Keratinocyte (primary cell): ENCODE measurements around the gene FRMPD2. TPM values are rescaled to one million over a fixed set of nuclear protein-coding genes. Genes with fewer than 3 reads are reported as not detected.
"Not testable (repeated sequence)": the region's sequence is repeated elsewhere in the genome, so short reads cannot be mapped to it uniquely, and the experiment has no call there.

Experiments
- DNase-seq: peaks from one replicate; pipeline ENCODE4 v3.0.0-alpha.2; 2011; ENCODE audit warnings: low read depth, missing footprints, low spot score
- FAIRE-seq: peaks from 2 replicates; lab custom pipeline; 2011; peaks lifted over from hg19 to GRCh38; lab: Jason Lieb, UNC
- H2AFZ ChIP-seq: 2 replicates; pipeline ENCODE4 v1.6.0; 2012; ENCODE audit warnings: low read length, control low read depth, inconsistent platforms; ENCODE audit not compliant: control insufficient read depth
- H3K27ac ChIP-seq: 2 replicates; pipeline ENCODE4 v1.5.1; 2011; ENCODE audit warnings: low read length; ENCODE audit not compliant: control insufficient read depth, insufficient read depth
- H3K27me3 ChIP-seq: 3 replicates; pipeline ENCODE4 v1.6.0; 2011; ENCODE audit warnings: low read length; ENCODE audit not compliant: control insufficient read depth, insufficient read depth; ENCODE audit errors: extremely low read depth
- H3K36me3 ChIP-seq, 2 experiments: 2 replicates in 1 of 2; 3 replicates in 1 of 2; pipeline ENCODE4 v1.5.1; 2011; ENCODE audit warnings: low read length in 2 of 2, mild to moderate bottlenecking in 1 of 2; ENCODE audit not compliant: control insufficient read depth in 2 of 2, insufficient read depth in 2 of 2; ENCODE audit errors: extremely low read depth in 1 of 2
- H3K4me1 ChIP-seq: 3 replicates; pipeline ENCODE4 v1.5.1; 2011; ENCODE audit warnings: low read length; ENCODE audit not compliant: control insufficient read depth, insufficient read depth; ENCODE audit errors: extremely low read depth
- H3K4me2 ChIP-seq: 3 replicates; pipeline ENCODE4 v1.6.0; 2011; ENCODE audit warnings: low read depth, low read length; ENCODE audit not compliant: control insufficient read depth, insufficient read depth; ENCODE audit errors: extremely low read depth
- H3K4me3 ChIP-seq, 3 experiments: fragments of 200-600 bp in 1 of 3; sonication (generic) in 1 of 3; 2 replicates in 2 of 3; 3 replicates in 1 of 3; pipeline ENCODE4 v1.5.1; 2011 to 2016; ENCODE audit warnings: low read length in 3 of 3, mild to moderate bottlenecking in 3 of 3, control low read depth in 2 of 3, inconsistent platforms in 1 of 3, low read depth in 1 of 3, mixed read lengths in 1 of 3, mixed run types in 1 of 3, moderate library complexity in 1 of 3; ENCODE audit not compliant: control insufficient read depth in 2 of 3, insufficient read depth in 2 of 3; ENCODE audit errors: extremely low read depth in 1 of 3
- H3K79me2 ChIP-seq: 2 replicates; pipeline ENCODE4 v1.6.0; 2012; ENCODE audit warnings: low read length; ENCODE audit not compliant: control insufficient read depth, insufficient read depth
- H3K9ac ChIP-seq: 3 replicates; pipeline ENCODE4 v1.6.0; 2011; ENCODE audit warnings: low read length; ENCODE audit not compliant: control insufficient read depth, insufficient read depth; ENCODE audit errors: extremely low read depth
- H3K9me1 ChIP-seq: 3 replicates; pipeline ENCODE4 v1.6.0; 2011; ENCODE audit warnings: low read length; ENCODE audit not compliant: control insufficient read depth, insufficient read depth; ENCODE audit errors: extremely low read depth
- H3K9me3 ChIP-seq: 2 replicates; pipeline ENCODE4 v1.5.1; 2012; ENCODE audit warnings: low read depth, low read length; ENCODE audit not compliant: control insufficient read depth
- H4K20me1 ChIP-seq: 3 replicates; pipeline ENCODE4 v1.6.0; 2011; ENCODE audit warnings: low read length; ENCODE audit not compliant: control insufficient read depth, insufficient read depth; ENCODE audit errors: extremely low read depth
- dilution Hi-C: fragments of 300-500 bp; cut with MboI; formaldehyde crosslinking; loops from one replicate; pipeline ENCODE4 v1.7.0; 2020; ENCODE audit warnings: low sequenced_read_pairs; ENCODE audit not compliant: extremely low pct_ligation_motif_present
- polyA plus RNA-seq, 5 experiments: library from polyadenylated mRNA; depleted of rRNA in 3 of 5; stranded (reverse) in 3 of 5; stranded (forward) in 1 of 5; unstranded in 1 of 5; fragments of >200 nt; gene quantifications; 1 replicate in 1 of 5; 2 replicates in 3 of 5; 3 replicates in 1 of 5; pipeline versions ENCODE4 v1.2.1 to v1.2.3, GENCODE V29; 2011 to 2012; ENCODE audit warnings: missing spikeins in 2 of 5, low read depth in 1 of 5, low replicate concordance in 1 of 5

FRMPD2 gene
- polyA plus RNA-seq, 1 donor (not counting 4 experiments of a cell fraction or from before 2014, with no cell fraction given) = not detected

- H3K9ac ChIP-seq, H3K27me3 ChIP-seq, H3K4me2 ChIP-seq, H3K27ac ChIP-seq, H3K36me3 ChIP-seq, H3K9me3 ChIP-seq, FAIRE-seq, H4K20me1 ChIP-seq, H3K79me2 ChIP-seq, H3K4me1 ChIP-seq, H3K9me1 ChIP-seq, DNase-seq, H2AFZ ChIP-seq, dilution Hi-C loops, H3K4me3 ChIP-seq: not testable (repeated sequence)
These were observed 113.8 kb downstream of the FRMPD2 start for GRCh38 chr10:48160670-48161069.

GRCh38 chr10:48160163-48160562, 114.3 kb downstream of the FRMPD2 start:
- DNase-seq, H3K27ac ChIP-seq, dilution Hi-C loops, FAIRE-seq, H3K9me1 ChIP-seq, H3K9ac ChIP-seq, H3K4me2 ChIP-seq, H3K4me1 ChIP-seq, H3K27me3 ChIP-seq, H3K79me2 ChIP-seq, H3K9me3 ChIP-seq, H3K4me3 ChIP-seq, H2AFZ ChIP-seq, H4K20me1 ChIP-seq, H3K36me3 ChIP-seq: not testable (repeated sequence)

GRCh38 chr10:48154211-48155140, 120.0 kb downstream of the FRMPD2 start:
- H3K79me2 ChIP-seq, H2AFZ ChIP-seq, H3K9me1 ChIP-seq, H3K36me3 ChIP-seq, dilution Hi-C loops, H3K27me3 ChIP-seq, H3K27ac ChIP-seq, H3K4me3 ChIP-seq, FAIRE-seq, H3K9me3 ChIP-seq, H3K4me2 ChIP-seq, DNase-seq, H3K4me1 ChIP-seq, H4K20me1 ChIP-seq, H3K9ac ChIP-seq: not testable (repeated sequence)

GRCh38 chr10:48147643-48148042, 126.9 kb downstream of the FRMPD2 start:
- H3K4me1 ChIP-seq, DNase-seq, H3K9me1 ChIP-seq, H3K27ac ChIP-seq, H3K9ac ChIP-seq, H3K9me3 ChIP-seq, FAIRE-seq, H3K36me3 ChIP-seq, dilution Hi-C loops, H3K4me2 ChIP-seq, H3K4me3 ChIP-seq, H3K27me3 ChIP-seq, H2AFZ ChIP-seq, H4K20me1 ChIP-seq, H3K79me2 ChIP-seq: not testable (repeated sequence)
